ENCODE results near the gene ATP13A4.
"Not testable (repeated sequence)": the region's sequence is repeated elsewhere in the genome, so short reads cannot be mapped to it uniquely, and the experiment has no call there.

ATP13A4 gene

GRCh38 chr3:193548406-193548805 is 6.3 kb downstream of the ATP13A4 start:
- POLR2A ChIA-PET (ENCODE audit: low non-redundant PET): no interaction called here
- no peak overlapping the region for H3K27ac ChIP-seq
- no peak for TF ChIP-seq CTCF (conservative IDR thresholded peaks at IDR 0.05; ENCODE audit: low read depth)
- CTCF ChIA-PET: interaction anchor here (1.0 kb wide), 1 partner anchor 18 kb away, joined by 3 read pairs; no protein-coding TSS in a partner anchor
- no peak for DNase-seq (ENCODE audit: low spot score)

GRCh38 chr3:193546129-193546528 is 8.6 kb downstream of the ATP13A4 start:
- no peak for DNase-seq (ENCODE audit: low spot score)
- no peak overlapping the region for H3K27ac ChIP-seq
- ChIA-PET CTCF (no interaction called here), POLR2A (ENCODE audit: low non-redundant PET) (no interaction called here)
- TF ChIP-seq CTCF (conservative IDR thresholded peaks at IDR 0.05; ENCODE audit: low read depth): no peak

GRCh38 chr3:193545304-193545703 is 9.4 kb downstream of the ATP13A4 start:
- TF ChIP-seq CTCF (conservative IDR thresholded peaks at IDR 0.05; ENCODE audit: low read depth): no peak
- no peak overlapping the region for H3K27ac ChIP-seq
- POLR2A ChIA-PET (ENCODE audit: low non-redundant PET): no interaction called here
- no peak for DNase-seq (ENCODE audit: low spot score)
- CTCF ChIA-PET: no interaction called here

GRCh38 chr3:193544289-193544688 is 10.4 kb downstream of the ATP13A4 start:
- no peak overlapping the region for H3K27ac ChIP-seq
- no peak for DNase-seq (ENCODE audit: low spot score)
- POLR2A ChIA-PET (ENCODE audit: low non-redundant PET): no interaction called here
- CTCF ChIA-PET: no interaction called here
- no peak for TF ChIP-seq CTCF (conservative IDR thresholded peaks at IDR 0.05; ENCODE audit: low read depth)

GRCh38 chr3:193530231-193531165 is 24.2 kb downstream of the ATP13A4 start:
- DNase-seq (ENCODE audit: low spot score): no peak
- no peak for TF ChIP-seq CTCF (conservative IDR thresholded peaks at IDR 0.05; ENCODE audit: low read depth)
- no peak overlapping the region for H3K27ac ChIP-seq
- CTCF ChIA-PET: interaction anchor here (0.6 to 1.0 kb wide), 2 partner anchors 17 to 39 kb away, joined by 3 to 4 read pairs; no protein-coding TSS in a partner anchor
- POLR2A ChIA-PET (ENCODE audit: low non-redundant PET): no interaction called here

GRCh38 chr3:193526085-193526484 is 28.6 kb downstream of the ATP13A4 start:
- DNase-seq (ENCODE audit: low spot score); CTCF ChIA-PET; H3K27ac ChIP-seq; POLR2A ChIA-PET (ENCODE audit: low non-redundant PET): not testable (repeated sequence)

- no peak overlapping the region for H3K27ac ChIP-seq
- ChIA-PET POLR2A (ENCODE audit: low non-redundant PET) (no interaction called here), CTCF (no interaction called here)
- DNase-seq (ENCODE audit: low spot score): no peak
- no peak for TF ChIP-seq CTCF (conservative IDR thresholded peaks at IDR 0.05; ENCODE audit: low read depth)
These were observed 32.2 kb downstream of the ATP13A4 start for GRCh38 chr3:193522473-193522872.
